ENCODE data around the gene PRDX3. TPM values are rescaled to one million over a fixed set of nuclear protein-coding genes. Genes with fewer than 3 reads are reported as not detected.
"Not testable (repeated sequence)": the region's sequence is repeated elsewhere in the genome, so short reads cannot be mapped to it uniquely, and the experiment has no call there.

PRDX3 gene
- total RNA-seq, 4 donors from 2014 or later = 125 to 201 (median 156) TPM

DNA sequence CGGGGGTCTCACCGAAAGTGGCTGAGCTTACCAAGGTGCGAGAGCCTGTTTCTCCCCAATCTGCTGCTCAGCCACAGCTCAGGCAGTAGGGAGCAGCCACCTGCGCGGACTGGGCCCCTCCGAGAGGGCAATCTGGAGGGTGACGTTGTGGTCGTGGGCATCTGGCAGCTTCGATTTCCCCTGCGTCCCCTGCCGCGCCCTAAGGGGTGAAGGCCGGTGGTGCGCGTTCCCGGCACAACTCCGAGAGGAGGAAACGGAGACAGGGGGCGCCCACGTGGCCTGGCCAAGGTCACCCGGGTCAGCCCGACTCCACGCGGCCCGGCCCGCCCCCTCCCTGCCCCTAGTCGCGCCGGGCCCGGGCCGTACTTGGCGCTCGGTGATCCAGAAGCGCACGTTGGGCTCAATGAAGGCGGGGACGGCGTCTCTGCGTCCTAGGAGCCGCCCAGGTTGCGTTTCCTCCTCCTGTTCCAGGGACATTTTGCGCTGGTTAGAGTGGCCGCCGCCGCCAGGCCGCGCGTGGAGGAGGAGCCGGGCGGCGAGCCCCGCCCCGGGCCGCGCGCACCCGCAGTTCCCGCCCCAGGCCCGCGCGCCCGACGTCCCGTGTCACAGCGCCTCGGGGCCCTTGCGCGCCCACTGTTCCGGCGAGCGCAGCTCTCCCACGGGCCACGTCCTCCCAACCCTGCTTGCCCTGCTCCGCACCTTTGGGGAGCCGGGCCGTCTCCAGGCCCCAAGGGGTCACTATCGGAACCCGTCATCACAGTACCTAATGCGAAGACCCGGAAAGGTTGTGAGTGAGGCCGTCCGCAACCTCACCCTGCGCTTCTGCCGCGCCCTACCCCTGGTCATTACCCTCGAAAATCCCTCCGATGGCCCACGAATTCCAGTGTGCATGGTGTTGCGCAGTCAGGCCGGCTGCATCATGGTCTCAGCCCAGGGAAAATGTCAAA lies 13.2 kb downstream of the PRDX3 start, which contains the start of gene SFXN4:
Gene SFXN4 (minus strand): TSS at position 544 of the 947 bp plus-strand sequence. CDS start 67 bp downstream, at position 477.
- DNase-seq (ENCODE audit: low spot score) = peak; percentile 50
- TF ChIP-seq, protein P1, sequence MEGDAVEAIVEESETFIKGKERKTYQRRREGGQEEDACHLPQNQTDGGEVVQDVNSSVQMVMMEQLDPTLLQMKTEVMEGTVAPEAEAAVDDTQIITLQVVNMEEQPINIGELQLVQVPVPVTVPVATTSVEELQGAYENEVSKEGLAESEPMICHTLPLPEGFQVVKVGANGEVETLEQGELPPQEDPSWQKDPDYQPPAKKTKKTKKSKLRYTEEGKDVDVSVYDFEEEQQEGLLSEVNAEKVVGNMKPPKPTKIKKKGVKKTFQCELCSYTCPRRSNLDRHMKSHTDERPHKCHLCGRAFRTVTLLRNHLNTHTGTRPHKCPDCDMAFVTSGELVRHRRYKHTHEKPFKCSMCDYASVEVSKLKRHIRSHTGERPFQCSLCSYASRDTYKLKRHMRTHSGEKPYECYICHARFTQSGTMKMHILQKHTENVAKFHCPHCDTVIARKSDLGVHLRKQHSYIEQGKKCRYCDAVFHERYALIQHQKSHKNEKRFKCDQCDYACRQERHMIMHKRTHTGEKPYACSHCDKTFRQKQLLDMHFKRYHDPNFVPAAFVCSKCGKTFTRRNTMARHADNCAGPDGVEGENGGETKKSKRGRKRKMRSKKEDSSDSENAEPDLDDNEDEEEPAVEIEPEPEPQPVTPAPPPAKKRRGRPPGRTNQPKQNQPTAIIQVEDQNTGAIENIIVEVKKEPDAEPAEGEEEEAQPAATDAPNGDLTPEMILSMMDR (IDR thresholded peaks at IDR 0.05) = no peak
- ATAC-seq (ENCODE audit: low FRiP score) = peak; percentile 94

DNA sequence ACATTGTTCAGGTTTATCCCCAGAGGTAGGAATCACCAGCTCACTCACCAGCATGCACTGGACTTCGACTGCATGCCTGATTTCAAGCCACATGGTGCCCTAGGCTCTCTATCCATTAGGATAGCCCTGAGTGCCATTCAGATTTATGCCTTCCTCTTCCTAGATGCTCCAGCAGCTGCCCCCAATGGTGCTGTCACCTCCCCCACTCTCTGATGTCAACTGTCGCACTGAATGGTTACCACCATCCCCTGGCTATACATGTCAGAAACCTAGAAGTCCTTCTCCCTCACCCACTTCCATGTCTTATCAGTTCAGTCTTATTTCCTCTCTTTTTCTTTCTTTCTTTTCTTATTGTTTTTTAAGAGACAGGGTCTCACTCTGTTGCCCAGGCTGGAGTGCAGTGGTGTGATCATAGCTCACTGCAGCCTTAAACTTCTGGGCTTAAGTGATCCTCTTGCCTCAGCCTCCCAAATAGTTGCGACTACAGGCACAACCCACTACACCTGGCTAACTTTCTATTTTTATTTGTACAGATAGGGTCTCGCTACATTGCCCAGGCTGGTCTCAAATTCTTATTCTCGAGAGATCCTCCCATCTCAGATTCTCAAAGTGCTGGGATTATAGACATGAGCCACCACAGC lies 16.0 kb downstream of the PRDX3 start:
- ATAC-seq (ENCODE audit: low FRiP score) (no peak), DNase-seq (ENCODE audit: low spot score) (no peak)
- TF ChIP-seq, protein P1 (IDR thresholded peaks at IDR 0.05) = no peak

DNA sequence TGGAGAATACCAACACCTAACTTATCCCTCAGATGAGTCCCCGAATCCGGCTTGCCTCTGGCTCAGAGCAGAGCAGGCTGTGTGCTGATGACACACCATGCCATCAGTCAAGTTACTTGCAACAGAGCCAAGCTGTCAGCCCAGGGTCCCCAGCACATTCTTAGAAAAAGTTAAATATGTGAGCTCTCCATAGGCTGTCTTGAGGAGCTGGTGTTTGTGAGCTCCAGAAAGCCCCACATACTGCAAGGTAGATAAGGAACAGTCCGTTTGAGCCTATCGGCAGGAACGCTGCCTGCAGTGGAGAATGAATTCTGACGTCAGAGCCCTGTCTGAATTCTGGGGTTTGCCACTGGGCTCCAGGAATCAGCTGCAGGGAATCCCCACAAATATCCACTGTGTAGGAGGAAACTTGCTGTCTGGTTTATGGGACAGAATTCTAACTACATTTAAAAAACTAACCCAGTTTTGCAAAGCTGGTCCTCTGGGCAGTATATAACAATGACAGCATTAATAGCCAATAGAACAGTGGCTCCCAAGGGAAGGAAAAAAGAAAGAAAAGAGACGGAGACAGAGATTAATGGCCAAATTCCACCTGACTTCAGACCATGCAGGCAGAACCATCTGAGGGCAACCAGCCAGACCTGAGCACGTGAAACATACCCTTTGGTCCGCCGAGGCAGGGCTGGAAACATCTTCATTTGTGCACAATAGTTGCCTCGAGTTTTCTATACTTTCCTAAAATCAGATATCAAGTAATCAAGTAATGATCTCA lies 16.7 kb downstream of the PRDX3 start:
- TF ChIP-seq, protein P1 (IDR thresholded peaks at IDR 0.05) = no peak
- ATAC-seq (ENCODE audit: low FRiP score) (no peak), DNase-seq (ENCODE audit: low spot score) (no peak)

DNA sequence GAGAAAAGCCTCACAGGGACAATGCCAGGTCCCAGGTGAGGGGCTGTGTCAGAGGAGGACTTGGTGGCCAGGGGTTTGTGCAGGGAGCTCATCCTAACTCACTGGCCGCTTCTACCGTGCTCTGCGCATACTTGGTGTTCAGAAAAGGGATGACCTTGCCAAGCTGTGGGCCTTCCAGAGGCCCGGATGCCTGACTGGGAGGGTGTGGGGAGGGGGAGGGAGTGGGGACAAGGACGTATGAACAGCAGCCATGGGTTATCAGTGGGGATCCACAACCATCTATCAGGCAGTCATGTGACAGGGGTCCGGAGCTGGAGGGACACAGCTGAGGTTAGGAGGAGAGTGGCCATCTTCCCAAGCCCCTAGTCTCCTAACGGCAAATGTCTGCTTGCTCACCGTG lies 19.3 kb downstream of the PRDX3 start:
- ATAC-seq (ENCODE audit: low FRiP score) (no peak), DNase-seq (ENCODE audit: low spot score) (no peak)
- TF ChIP-seq, protein P1 (IDR thresholded peaks at IDR 0.05) = no peak

DNA sequence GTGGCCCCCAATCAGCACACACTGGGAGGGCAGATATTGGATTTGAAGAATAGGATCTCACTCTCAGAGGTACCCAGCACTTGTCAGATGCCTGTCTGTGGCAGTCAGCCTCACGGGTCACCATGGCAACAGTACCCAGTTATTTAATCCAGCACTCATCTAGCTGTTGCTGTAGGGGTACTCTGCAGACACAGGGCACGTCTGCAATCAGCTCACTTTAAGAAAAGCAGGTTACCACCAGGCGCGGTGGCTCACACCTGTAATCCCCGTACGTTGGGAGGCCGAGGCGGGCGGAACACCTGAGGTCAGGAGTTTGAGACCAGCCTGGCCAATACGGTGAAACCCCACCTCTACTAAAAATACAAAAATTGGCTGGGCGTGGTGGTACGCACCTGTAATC lies 25.0 kb downstream of the PRDX3 start:
- TF ChIP-seq, protein P1 (IDR thresholded peaks at IDR 0.05) = no peak
- ATAC-seq (ENCODE audit: low FRiP score) = no peak

DNA sequence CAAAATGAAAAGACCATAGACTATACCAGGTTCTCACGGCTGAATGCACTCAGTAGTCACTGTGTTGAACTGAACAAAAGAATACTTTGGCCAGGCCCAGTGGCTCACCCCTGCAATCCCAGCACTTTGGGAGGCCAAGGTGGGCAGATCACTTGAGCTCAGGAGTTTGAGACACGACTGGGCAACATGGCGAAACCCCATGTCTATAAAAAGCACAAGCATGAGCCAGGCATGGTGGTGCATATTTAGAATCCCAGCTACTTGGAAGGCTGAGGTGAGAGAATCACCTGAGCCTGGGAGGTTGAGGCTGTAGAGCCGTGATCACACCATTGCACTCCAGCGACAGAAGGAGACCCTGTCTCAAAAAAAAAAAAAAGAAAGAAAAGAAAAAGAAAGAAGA lies 25.6 kb downstream of the PRDX3 start:
- ATAC-seq (ENCODE audit: low FRiP score) (no peak), DNase-seq (ENCODE audit: low spot score) (no peak)
- TF ChIP-seq, protein P1 (IDR thresholded peaks at IDR 0.05) = no peak

More for the DNA sequence above, 25.0 kb downstream of the PRDX3 start:
- DNase-seq (ENCODE audit: low spot score) = no peak

DNA sequence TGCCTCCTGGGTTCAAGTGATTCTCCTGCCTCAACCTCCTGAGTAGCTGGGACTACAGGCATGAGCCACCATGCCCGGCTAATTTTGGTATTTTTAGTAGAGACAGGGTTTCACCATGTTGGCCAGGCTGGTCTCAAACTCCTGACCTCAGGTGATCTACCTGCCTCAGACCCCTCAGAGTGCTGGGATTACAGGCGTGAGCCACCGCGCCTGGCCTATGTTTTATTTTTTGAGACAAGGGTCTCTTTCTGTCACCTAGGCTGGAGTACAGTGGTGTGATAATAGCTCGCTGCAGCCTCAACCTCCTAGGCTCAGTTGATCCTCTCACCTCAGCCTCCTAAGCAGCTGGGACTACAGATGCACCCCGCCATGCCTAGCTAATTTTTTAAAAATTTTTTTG lies 27.0 kb downstream of the PRDX3 start:
- ATAC-seq (ENCODE audit: low FRiP score); DNase-seq (ENCODE audit: low spot score): not testable (repeated sequence)

Measured in omental fat pad (tissue), 4 donors.